ENCODE data around the gene TMEM198.

- TF ChIP-seq CTCF (IDR thresholded peaks at IDR 0.05) (no peak), POLR2AphosphoS5 (IDR thresholded peaks at IDR 0.05; ENCODE audit: low read depth, low read length) (no peak), SIN3A (IDR thresholded peaks at IDR 0.05; ENCODE audit: borderline replicate concordance, insufficient read depth, low read depth, low read length) (no peak)
These were observed 44.3 kb upstream of the TMEM198 start for GRCh38 chr2:219499555-219499954.
